ENCODE results near the gene ZFAND2A.
"Not testable (repeated sequence)": the region's sequence is repeated elsewhere in the genome, so short reads cannot be mapped to it uniquely, and the experiment has no call there.

ZFAND2A gene

DNA sequence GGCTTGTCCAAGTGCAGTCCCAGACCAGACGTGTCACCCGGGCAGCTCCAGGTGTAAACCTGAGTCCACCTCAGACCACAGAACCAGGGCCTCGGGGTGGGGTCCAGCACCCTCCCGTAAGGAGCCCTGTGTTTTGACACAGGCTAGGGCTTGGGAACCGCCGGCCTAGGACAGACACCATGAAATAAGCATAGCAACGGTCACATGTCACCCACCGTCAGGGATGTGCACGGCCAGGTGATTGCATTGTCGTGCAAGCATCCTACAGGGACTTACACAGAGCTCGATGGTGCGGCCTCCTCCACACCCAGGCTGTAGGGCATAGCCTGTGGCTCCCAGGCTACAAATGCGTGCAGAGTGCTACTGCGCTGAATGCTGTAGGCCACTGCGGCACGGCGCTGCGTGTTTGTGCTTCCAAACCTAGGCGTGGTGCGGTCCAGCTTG, 10.6 kb downstream of the ZFAND2A start:
- Histone ChIP-seq H3K4me3 (ENCODE audit: low read depth, low read length) (no peak overlapping the region), H3K4me2 (ENCODE audit: low read length) (no peak overlapping the region), H2AFZ (no peak overlapping the region), H3K9ac (no peak overlapping the region), H3K79me2 (peaks cover 1% of the 10 kb centered on the region), H3K36me3 (ENCODE audit: control insufficient read depth, insufficient read depth, low read length) (no peaks in the 10 kb centered on the region), H3K27me3 (ENCODE audit: control insufficient read depth, insufficient read depth, low read length) (no peaks in the 10 kb centered on the region), H3K4me1 (no peaks in the 10 kb centered on the region), H3K9me3 (ENCODE audit: control insufficient read depth, low read length) (no peaks in the 10 kb centered on the region), H3K27ac (no peak overlapping the region)
- TF ChIP-seq, protein P1, sequence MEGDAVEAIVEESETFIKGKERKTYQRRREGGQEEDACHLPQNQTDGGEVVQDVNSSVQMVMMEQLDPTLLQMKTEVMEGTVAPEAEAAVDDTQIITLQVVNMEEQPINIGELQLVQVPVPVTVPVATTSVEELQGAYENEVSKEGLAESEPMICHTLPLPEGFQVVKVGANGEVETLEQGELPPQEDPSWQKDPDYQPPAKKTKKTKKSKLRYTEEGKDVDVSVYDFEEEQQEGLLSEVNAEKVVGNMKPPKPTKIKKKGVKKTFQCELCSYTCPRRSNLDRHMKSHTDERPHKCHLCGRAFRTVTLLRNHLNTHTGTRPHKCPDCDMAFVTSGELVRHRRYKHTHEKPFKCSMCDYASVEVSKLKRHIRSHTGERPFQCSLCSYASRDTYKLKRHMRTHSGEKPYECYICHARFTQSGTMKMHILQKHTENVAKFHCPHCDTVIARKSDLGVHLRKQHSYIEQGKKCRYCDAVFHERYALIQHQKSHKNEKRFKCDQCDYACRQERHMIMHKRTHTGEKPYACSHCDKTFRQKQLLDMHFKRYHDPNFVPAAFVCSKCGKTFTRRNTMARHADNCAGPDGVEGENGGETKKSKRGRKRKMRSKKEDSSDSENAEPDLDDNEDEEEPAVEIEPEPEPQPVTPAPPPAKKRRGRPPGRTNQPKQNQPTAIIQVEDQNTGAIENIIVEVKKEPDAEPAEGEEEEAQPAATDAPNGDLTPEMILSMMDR (IDR thresholded peaks at IDR 0.05) = no peak

DNA sequence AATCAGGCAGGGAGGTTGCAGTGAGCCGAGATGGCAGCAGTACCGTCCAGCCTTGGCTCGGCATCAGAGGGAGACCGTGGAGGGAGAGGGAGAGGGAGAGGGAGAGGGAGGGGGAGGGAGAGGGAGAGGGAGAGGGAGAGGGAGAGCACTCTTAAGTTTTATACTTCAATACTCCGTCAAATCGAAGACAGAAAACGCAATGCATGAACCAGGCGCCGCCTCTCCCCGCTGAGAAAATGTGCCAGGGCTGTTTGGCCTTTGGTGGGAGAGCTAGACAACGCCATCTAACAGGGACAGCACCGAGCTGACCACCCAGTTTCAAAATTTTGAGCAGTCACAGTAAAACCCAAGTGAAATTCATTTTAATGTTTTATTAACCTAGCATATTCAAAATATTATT, 12.1 kb downstream of the ZFAND2A start:
- H3K4me3 ChIP-seq (ENCODE audit: low read depth, low read length); H3K27me3 ChIP-seq (ENCODE audit: control insufficient read depth, insufficient read depth, low read length); H3K9ac ChIP-seq; H2AFZ ChIP-seq; H3K79me2 ChIP-seq; H3K27ac ChIP-seq; H3K4me2 ChIP-seq (ENCODE audit: low read length); H3K36me3 ChIP-seq (ENCODE audit: control insufficient read depth, insufficient read depth, low read length); H3K9me3 ChIP-seq (ENCODE audit: control insufficient read depth, low read length); H3K4me1 ChIP-seq: not testable (repeated sequence)

GRCh38 chr7:1144269-1144771, 15.7 kb downstream of the ZFAND2A start:
- Histone ChIP-seq H3K9me3 (ENCODE audit: control insufficient read depth, low read length) (no peaks in the 10 kb centered on the region), H3K4me3 (ENCODE audit: low read depth, low read length) (no peak overlapping the region), H3K27me3 (ENCODE audit: control insufficient read depth, insufficient read depth, low read length) (no peaks in the 10 kb centered on the region), H3K36me3 (ENCODE audit: control insufficient read depth, insufficient read depth, low read length) (no peaks in the 10 kb centered on the region), H3K27ac (no peak overlapping the region), H3K9ac (no peak overlapping the region), H2AFZ (no peak overlapping the region), H3K4me2 (ENCODE audit: low read length) (no peak overlapping the region), H3K4me1 (no peaks in the 10 kb centered on the region), H3K79me2 (no peaks in the 10 kb centered on the region)
- TF ChIP-seq, protein P1 (IDR thresholded peaks at IDR 0.05) = peak; percentile 14

- not testable (repeated sequence) for H3K36me3 ChIP-seq (ENCODE audit: control insufficient read depth, insufficient read depth, low read length); H3K27me3 ChIP-seq (ENCODE audit: control insufficient read depth, insufficient read depth, low read length); H3K27ac ChIP-seq; H3K79me2 ChIP-seq; H3K4me3 ChIP-seq (ENCODE audit: low read depth, low read length); H2AFZ ChIP-seq; H3K4me1 ChIP-seq; H3K9ac ChIP-seq; H3K9me3 ChIP-seq (ENCODE audit: control insufficient read depth, low read length); H3K4me2 ChIP-seq (ENCODE audit: low read length)
Measured at GRCh38 chr7:1143031-1143430, 17.0 kb downstream of the ZFAND2A start.

- Histone ChIP-seq H3K4me1 (no peaks in the 10 kb centered on the region), H2AFZ (no peak overlapping the region), H3K27me3 (ENCODE audit: control insufficient read depth, insufficient read depth, low read length) (no peaks in the 10 kb centered on the region), H3K36me3 (ENCODE audit: control insufficient read depth, insufficient read depth, low read length) (no peaks in the 10 kb centered on the region), H3K79me2 (peaks cover 3% of the 10 kb centered on the region), H3K4me2 (ENCODE audit: low read length) (no peak overlapping the region), H3K27ac (no peak overlapping the region), H3K9ac (no peak overlapping the region), H3K4me3 (ENCODE audit: low read depth, low read length) (no peak overlapping the region), H3K9me3 (ENCODE audit: control insufficient read depth, low read length) (no peaks in the 10 kb centered on the region)
- TF ChIP-seq, protein P1 (IDR thresholded peaks at IDR 0.05) = no peak
Measured at GRCh38 chr7:1142051-1142635, 17.9 kb downstream of the ZFAND2A start.

DNA sequence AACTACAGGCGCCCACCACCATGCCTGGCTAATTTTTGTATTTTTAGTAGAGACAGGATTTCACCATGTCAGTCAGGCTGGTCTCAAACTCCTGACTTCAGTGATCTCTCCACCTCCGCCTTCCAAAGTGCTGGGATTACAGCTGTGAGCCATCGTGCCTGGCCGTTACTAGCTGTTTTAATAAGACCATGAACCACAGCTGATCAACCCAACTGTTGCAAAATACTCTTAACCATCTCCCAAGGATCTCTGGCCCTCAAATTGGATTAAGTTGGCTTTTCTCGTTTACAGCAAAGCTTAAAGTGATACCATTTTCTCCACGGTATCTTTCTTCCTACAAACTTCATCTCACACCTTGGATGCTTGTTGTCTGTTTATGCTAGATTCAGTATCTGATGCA, 18.3 kb downstream of the ZFAND2A start:
- H2AFZ ChIP-seq = no peak overlapping the region
- no peaks in the 10 kb centered on the region for H3K4me1 ChIP-seq
- H3K36me3 ChIP-seq (ENCODE audit: control insufficient read depth, insufficient read depth, low read length) = no peaks in the 10 kb centered on the region
- H3K4me3 ChIP-seq (ENCODE audit: low read depth, low read length) = no peak overlapping the region
- H3K27ac ChIP-seq = no peak overlapping the region
- H3K27me3 ChIP-seq (ENCODE audit: control insufficient read depth, insufficient read depth, low read length) = no peaks in the 10 kb centered on the region
- peaks cover 3% of the 10 kb centered on the region for H3K79me2 ChIP-seq
- H3K4me2 ChIP-seq (ENCODE audit: low read length) = no peak overlapping the region
- TF ChIP-seq, protein P1 (IDR thresholded peaks at IDR 0.05) = no peak
- H3K9ac ChIP-seq = no peak overlapping the region
- H3K9me3 ChIP-seq (ENCODE audit: control insufficient read depth, low read length) = no peaks in the 10 kb centered on the region

All from parathyroid adenoma (tissue), 2 donors.